PC-9 (cell line): ENCODE data around the gene TRIP13.

Experiments used
- EZH2 ChIP-seq: fragments of 200-600 bp; sonication (generic); IDR thresholded peaks from 2 replicates; pipeline ENCODE4 v1.8.0; 2017; ENCODE audit warnings: antibody characterized with exemption, low read depth
- TF ChIP-seq, protein P1 (sequence below): fragments of 200-600 bp; sonication (generic); conservative IDR thresholded peaks from 2 replicates; pipeline ENCODE4 v1.6.1; 2017; ENCODE audit warnings: mixed run types, antibody characterized with exemption, mild to moderate bottlenecking, moderate library complexity

DNA sequence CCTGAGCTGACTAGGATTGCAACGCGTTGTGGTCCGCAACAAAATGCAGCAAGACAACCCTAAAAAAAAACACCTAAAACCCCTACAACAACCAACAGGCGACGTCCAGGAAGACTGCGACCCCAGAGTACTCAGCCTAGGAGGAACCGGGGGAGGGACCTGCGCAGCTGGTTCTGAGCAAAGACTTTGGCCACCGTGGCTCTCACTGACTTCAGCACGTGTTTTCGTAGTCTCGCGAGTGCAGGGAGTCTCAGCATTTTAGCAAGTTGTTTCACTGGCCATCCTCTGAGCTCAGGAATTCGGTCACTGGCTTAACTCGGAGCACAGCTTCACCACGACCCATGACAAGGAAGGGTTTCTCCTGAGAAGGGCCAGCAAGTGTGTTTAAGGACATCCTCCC, 33.3 kb upstream of the TRIP13 start:
- TF ChIP-seq, protein P1, sequence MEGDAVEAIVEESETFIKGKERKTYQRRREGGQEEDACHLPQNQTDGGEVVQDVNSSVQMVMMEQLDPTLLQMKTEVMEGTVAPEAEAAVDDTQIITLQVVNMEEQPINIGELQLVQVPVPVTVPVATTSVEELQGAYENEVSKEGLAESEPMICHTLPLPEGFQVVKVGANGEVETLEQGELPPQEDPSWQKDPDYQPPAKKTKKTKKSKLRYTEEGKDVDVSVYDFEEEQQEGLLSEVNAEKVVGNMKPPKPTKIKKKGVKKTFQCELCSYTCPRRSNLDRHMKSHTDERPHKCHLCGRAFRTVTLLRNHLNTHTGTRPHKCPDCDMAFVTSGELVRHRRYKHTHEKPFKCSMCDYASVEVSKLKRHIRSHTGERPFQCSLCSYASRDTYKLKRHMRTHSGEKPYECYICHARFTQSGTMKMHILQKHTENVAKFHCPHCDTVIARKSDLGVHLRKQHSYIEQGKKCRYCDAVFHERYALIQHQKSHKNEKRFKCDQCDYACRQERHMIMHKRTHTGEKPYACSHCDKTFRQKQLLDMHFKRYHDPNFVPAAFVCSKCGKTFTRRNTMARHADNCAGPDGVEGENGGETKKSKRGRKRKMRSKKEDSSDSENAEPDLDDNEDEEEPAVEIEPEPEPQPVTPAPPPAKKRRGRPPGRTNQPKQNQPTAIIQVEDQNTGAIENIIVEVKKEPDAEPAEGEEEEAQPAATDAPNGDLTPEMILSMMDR = no peak
- TF ChIP-seq EZH2 = no peak
